ENCODE data around the gene PMFBP1. TPM values are rescaled to one million over a fixed set of nuclear protein-coding genes. Genes with fewer than 3 reads are reported as not detected.

The PMFBP1 gene
- total and polyA plus RNA-seq, 2 of the 4 experiments (the other 2 are of a cell fraction): under 0.01 TPM; not detected in 1

GRCh38 chr16:72219282-72219681 is 47.3 kb upstream of the PMFBP1 start:
- BruUV-seq (replicated peaks): no TSS peak
- Histone ChIP-seq H3K9me3 (ENCODE audit: control insufficient read depth, insufficient read depth, low read length) (no peaks in the 10 kb centered on the region), H2BK20ac (ENCODE audit: low read depth, low read length) (no peak overlapping the region), H3K36me3 (ENCODE audit: control insufficient read depth, insufficient read depth, low read length) (no peaks in the 10 kb centered on the region), H4K91ac (ENCODE audit: insufficient read depth, low read depth, low read length) (no peak overlapping the region), H3K27me3 (ENCODE audit: control insufficient read depth, insufficient read depth, low read length) (peaks cover 6% of the 10 kb centered on the region), H3K23ac (ENCODE audit: low read depth, low read length) (no peak overlapping the region), H3K4ac (ENCODE audit: low read depth, low read length) (no peak overlapping the region), H2BK5ac (ENCODE audit: low read depth, low read length, poor library complexity, severe bottlenecking) (no peak overlapping the region), H3K56ac (ENCODE audit: extremely low read depth, insufficient read depth, low read length) (no peak overlapping the region), H2BK120ac (ENCODE audit: low read depth, low read length) (no peak overlapping the region), H3K4me2 (ENCODE audit: low read depth, low read length) (no peak overlapping the region), H2AK9ac (replicated peaks; ENCODE audit: low read depth, low read length, poor library complexity) (no peak overlapping the region), H3K4me3 (ENCODE audit: insufficient read depth, low read depth, low read length) (no peak overlapping the region), H4K8ac (ENCODE audit: low read depth in 2 of 2, low read length in 2 of 2) (no peak overlapping the region), H4K5ac (ENCODE audit: low read depth, low read length) (no peak overlapping the region), H3K14ac (replicated peaks; ENCODE audit: low read depth, low read length) (no peak overlapping the region), H3K27ac (ENCODE audit: insufficient read depth, low read length) (no peak overlapping the region), H3K9me1 (ENCODE audit: insufficient read depth, low read length) (no peaks in the 10 kb centered on the region), H2AK5ac (ENCODE audit: low read depth, low read length) (no peak overlapping the region), H3K79me1 (ENCODE audit: low read depth in 1 of 2, low read length in 2 of 2) (no peaks in the 10 kb centered on the region), H2AFZ (replicated peaks; ENCODE audit: low read length, poor library complexity) (no peak overlapping the region), H3K4me1 (ENCODE audit: control insufficient read depth, insufficient read depth, low read length) (no peaks in the 10 kb centered on the region), H4K20me1 (ENCODE audit: insufficient read depth, low read length) (no peaks in the 10 kb centered on the region), H3K9ac (ENCODE audit: low read depth, low read length) (no peak overlapping the region), H3K18ac (ENCODE audit: low read depth, low read length) (no peak overlapping the region), H2BK15ac (ENCODE audit: low read depth, low read length) (no peak overlapping the region)
- no peak for TF ChIP-seq MAZ (IDR thresholded peaks at IDR 0.05; ENCODE audit: borderline replicate concordance, low read depth, low read length)
- TF ChIP-seq CEBPB (IDR thresholded peaks at IDR 0.05; ENCODE audit: low read depth, low read length): no peak
- no peak for TF ChIP-seq MXI1 (IDR thresholded peaks at IDR 0.05; ENCODE audit: borderline replicate concordance, low read depth, low read length)
- no peak for TF ChIP-seq POLR2A (IDR thresholded peaks at IDR 0.05; ENCODE audit: low read depth, low read length)
- 94% methylated on average over 6 of the region's 8 CpGs; no CpG with 5 or more reads in 1 of the 2 experiments for WGBS, 2 experiments (ENCODE audit: extremely low coverage in 2 of 2, insufficient read length in 1 of 2)
- intact Hi-C loops (cut with micrococcal nuclease) (no loop called here), dilution Hi-C loops (cut with HindIII; ENCODE audit: low sequenced_read_pairs, unreplicated experiment) (no loop called here), in situ Hi-C loops (cut with MboI; ENCODE audit: low sequenced_read_pairs) (no loop called here)
- ATAC-seq (ENCODE audit: low read depth) (no peak), DNase-seq (no peak)
- POLR2A ChIA-PET (ENCODE audit: unreplicated experiment): no interaction called here
- CTCF ChIA-PET: no interaction called here

Data from IMR-90 (cell line).